Sigmoid colon (tissue), 3 donors: ENCODE data around the gene POC1B.

Source experiments
- CTCF ChIP-seq, 4 experiments: fragments of 450-650 bp in 3 of 4; fragments of 200-600 bp in 1 of 4; IDR thresholded peaks; one replicate each; pipeline ENCODE4 v1.5.1; 2016 to 2019; ENCODE audit warnings: antibody characterized with exemption in 4 of 4, mild to moderate bottlenecking in 3 of 4, moderate library complexity in 2 of 4
- POLR2A ChIP-seq, 2 donors: fragments of 450-650 bp; IDR thresholded peaks; one replicate each; pipeline ENCODE4 v1.6.1; 2016; ENCODE audit warnings: antibody characterized with exemption in 2 of 2, mild to moderate bottlenecking in 2 of 2, moderate library complexity in 2 of 2

GRCh38 chr12:89542236-89542635 is 16.4 kb upstream of the POC1B start:
- TF ChIP-seq POLR2A (IDR thresholded peaks at IDR 0.05) (no peak), CTCF (IDR thresholded peaks at IDR 0.05) (no peak)
